ENCODE results near the gene EXOC6B. TPM values are rescaled to one million over a fixed set of nuclear protein-coding genes. Genes with fewer than 3 reads are reported as not detected.

EXOC6B gene
- total RNA-seq, 4 donors from 2014 or later: 14.6 to 49.6 (median 19.3) TPM

DNA sequence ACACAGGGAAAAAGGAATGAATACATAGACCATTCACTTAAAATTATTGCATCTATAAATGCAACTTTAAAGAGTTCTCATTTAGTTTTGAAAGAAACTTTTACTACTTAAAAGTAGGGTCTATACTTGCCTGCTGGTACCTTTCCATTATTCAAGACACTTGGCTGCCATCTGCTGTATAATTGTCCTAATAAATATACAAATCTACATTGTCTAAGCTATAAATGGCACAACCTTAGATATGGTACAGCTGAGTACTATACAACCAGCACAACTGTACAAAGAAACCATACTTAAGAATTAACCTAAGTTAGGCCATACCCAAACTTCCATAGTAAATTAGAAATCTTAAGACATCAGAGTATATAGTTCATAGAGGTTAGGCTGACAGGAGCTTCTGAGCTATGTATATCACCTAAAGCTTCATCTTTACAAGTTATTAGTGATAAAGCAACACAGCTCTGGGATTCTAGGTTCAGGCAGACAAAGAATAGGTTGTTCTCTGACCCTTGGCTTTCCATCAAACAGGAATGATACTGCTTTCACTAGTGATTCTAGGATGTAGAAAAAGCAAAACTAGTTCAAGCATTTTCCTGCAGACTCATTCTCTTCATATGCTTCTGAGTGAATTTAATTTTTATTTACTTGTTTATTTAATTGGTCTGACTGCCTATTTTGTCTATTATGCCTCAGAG is 22.1 kb downstream of the EXOC6B start:
- Histone ChIP-seq H3K27me3 (no peaks in the 10 kb centered on the region), H3K4me1 (no peaks in the 10 kb centered on the region), H3K27ac (no peak overlapping the region), H3K9me3 (no peaks in the 10 kb centered on the region), H3K36me3 (no peaks in the 10 kb centered on the region), H3K4me3 (no peak overlapping the region)
- intact Hi-C loops (cut with DNase I; ENCODE audit: low total_unique reads): no loop called here
- in situ Hi-C loops (cut with MboI; ENCODE audit: low sequenced_read_pairs in 4 of 4): no loop called here
- DNase-seq (no peak), ATAC-seq (no peak)
- TF ChIP-seq POLR2A (IDR thresholded peaks at IDR 0.05): no peak
- no peak for TF ChIP-seq CTCF (IDR thresholded peaks at IDR 0.05 in 4 of 5, conservative IDR thresholded peaks at IDR 0.05 in 1 of 5)

- no peak for ATAC-seq
- TF ChIP-seq CTCF (IDR thresholded peaks at IDR 0.05 in 4 of 5, conservative IDR thresholded peaks at IDR 0.05 in 1 of 5) (no peak), POLR2A (IDR thresholded peaks at IDR 0.05) (no peak)
- Histone ChIP-seq H3K4me1 (no peaks in the 10 kb centered on the region), H3K27ac (no peak overlapping the region), H3K4me3 (no peak overlapping the region), H3K36me3 (no peaks in the 10 kb centered on the region), H3K9me3 (no peaks in the 10 kb centered on the region), H3K27me3 (no peaks in the 10 kb centered on the region)
- in situ Hi-C loops (cut with MboI; ENCODE audit: low sequenced_read_pairs in 4 of 4) (no loop called here), intact Hi-C loops (cut with DNase I; ENCODE audit: low total_unique reads) (no loop called here)
- no peak for DNase-seq
These were observed 22.7 kb downstream of the EXOC6B start for GRCh38 chr2:72803151-72803550.

DNA sequence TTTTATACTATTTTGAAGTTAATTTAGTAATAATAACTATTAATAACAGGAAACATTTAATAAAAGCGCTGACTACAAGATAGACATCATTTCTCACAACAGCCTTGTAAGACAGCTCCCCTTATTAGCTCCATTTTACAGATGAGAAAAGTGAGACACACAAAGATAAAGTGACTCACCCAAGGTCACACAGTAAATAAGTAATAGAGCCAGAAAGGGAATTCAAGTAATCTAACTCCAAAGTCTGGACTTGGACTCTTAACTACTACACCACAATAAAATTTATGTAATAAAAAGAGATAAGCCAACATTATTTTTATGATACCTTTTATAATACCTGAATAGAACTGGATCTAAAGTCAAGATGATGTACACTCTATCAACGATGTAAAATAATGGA is 25.3 kb downstream of the EXOC6B start:
- Histone ChIP-seq H3K9me3 (no peaks in the 10 kb centered on the region), H3K27me3 (no peaks in the 10 kb centered on the region), H3K27ac (no peak overlapping the region), H3K4me1 (no peaks in the 10 kb centered on the region), H3K4me3 (no peak overlapping the region), H3K36me3 (no peaks in the 10 kb centered on the region)
- TF ChIP-seq POLR2A (IDR thresholded peaks at IDR 0.05): no peak
- no peak for TF ChIP-seq CTCF (IDR thresholded peaks at IDR 0.05 in 4 of 5, conservative IDR thresholded peaks at IDR 0.05 in 1 of 5)
- no peak for ATAC-seq
- intact Hi-C loops (cut with DNase I; ENCODE audit: low total_unique reads): no loop called here
- DNase-seq: no peak
- in situ Hi-C loops (cut with MboI; ENCODE audit: low sequenced_read_pairs in 4 of 4): no loop called here

GRCh38 chr2:72797740-72798139 is 28.1 kb downstream of the EXOC6B start:
- TF ChIP-seq CTCF (IDR thresholded peaks at IDR 0.05 in 4 of 5, conservative IDR thresholded peaks at IDR 0.05 in 1 of 5) (no peak), POLR2A (IDR thresholded peaks at IDR 0.05) (no peak)
- H3K27me3 ChIP-seq: no peaks in the 10 kb centered on the region
- peaks cover 17 to 18% of the 10 kb centered on the region in 2 donors for H3K4me1 ChIP-seq
- H3K27ac ChIP-seq: no peak overlapping the region
- DNase-seq (no peak), ATAC-seq (no peak)
- no peak overlapping the region for H3K4me3 ChIP-seq
- intact Hi-C loops (cut with DNase I; ENCODE audit: low total_unique reads): no loop called here
- no peaks in the 10 kb centered on the region for H3K36me3 ChIP-seq
- in situ Hi-C loops (cut with MboI; ENCODE audit: low sequenced_read_pairs in 4 of 4): no loop called here
- no peaks in the 10 kb centered on the region for H3K9me3 ChIP-seq

GRCh38 chr2:72796766-72797165 is 29.1 kb downstream of the EXOC6B start:
- TF ChIP-seq CTCF (IDR thresholded peaks at IDR 0.05 in 4 of 5, conservative IDR thresholded peaks at IDR 0.05 in 1 of 5) (no peak), POLR2A (IDR thresholded peaks at IDR 0.05) (no peak)
- intact Hi-C loops (cut with DNase I; ENCODE audit: low total_unique reads): no loop called here

More at GRCh38 chr2:72796766-72797165, 29.1 kb downstream of the EXOC6B start:
- no peaks in the 10 kb centered on the region for H3K27me3 ChIP-seq
- H3K27ac ChIP-seq: no peak overlapping the region
- H3K4me3 ChIP-seq: no peak overlapping the region
- H3K4me1 ChIP-seq: peaks cover 17 to 18% of the 10 kb centered on the region in 2 donors
- no peak for DNase-seq
- no peak for ATAC-seq
- H3K9me3 ChIP-seq: no peaks in the 10 kb centered on the region
- in situ Hi-C loops (cut with MboI; ENCODE audit: low sequenced_read_pairs in 4 of 4): no loop called here
- H3K36me3 ChIP-seq: no peaks in the 10 kb centered on the region

Measured in gastrocnemius medialis (tissue), 4 donors.